Suprapubic skin (tissue), 4 donors: ENCODE data around the gene DNLZ.

ENCODE experiments used
- CTCF ChIP-seq, 2 donors: fragments of 200-600 bp in 1 of 2; fragments of 450-650 bp in 1 of 2; sonication (generic) in 1 of 2; IDR thresholded peaks; one replicate each; pipeline ENCODE4 v1.5.1; 2016 to 2019; ENCODE audit warnings: antibody characterized with exemption in 2 of 2, mild to moderate bottlenecking in 1 of 2, moderate library complexity in 1 of 2
- EP300 ChIP-seq: sonication (generic); formaldehyde crosslinking; IDR thresholded peaks from one replicate; pipeline ENCODE4 v1.6.1; 2017; ENCODE audit warnings: antibody characterized with exemption
- POLR2A ChIP-seq, 2 donors: fragments of 450-650 bp; IDR thresholded peaks; one replicate each; pipeline ENCODE4 v1.6.1; 2017; ENCODE audit warnings: antibody characterized with exemption in 2 of 2, mild to moderate bottlenecking in 2 of 2, moderate library complexity in 2 of 2
- POLR2AphosphoS5 ChIP-seq, 3 donors: sonication (generic); formaldehyde crosslinking; IDR thresholded peaks; one replicate each; pipeline ENCODE4 v1.6.1; 2017; ENCODE audit warnings: antibody characterized with exemption in 3 of 3

- TF ChIP-seq POLR2AphosphoS5 (IDR thresholded peaks at IDR 0.05): no peak
- TF ChIP-seq EP300: no peak
- TF ChIP-seq POLR2A (IDR thresholded peaks at IDR 0.05): no peak
- TF ChIP-seq CTCF (IDR thresholded peaks at IDR 0.05): no peak
Measured at GRCh38 chr9:136316896-136317676, 46.5 kb downstream of the DNLZ start.
